ENCODE measurements around the gene PDE2A.
A peak's percentile ranks its signal among the peaks of the same experiment; 100 is the strongest.
"Not testable (repeated sequence)": the region's sequence is repeated elsewhere in the genome, so short reads cannot be mapped to it uniquely, and the experiment has no call there.

PDE2A gene

GRCh38 chr11:72573855-72574445, 100.3 kb downstream of the PDE2A start:
- no peak for DNase-seq (ENCODE audit: insufficient read length, low spot score)
- no peak for FAIRE-seq
- TF ChIP-seq CTCF (IDR thresholded peaks at IDR 0.05; ENCODE audit: insufficient read depth, missing control alignments), result no peak

- TF ChIP-seq CTCF (IDR thresholded peaks at IDR 0.05; ENCODE audit: insufficient read depth, missing control alignments), result peak; percentile 37
- DNase-seq (ENCODE audit: insufficient read length, low spot score) (peak; percentile 48), FAIRE-seq (no peak)
These were observed 101.0 kb downstream of the PDE2A start for GRCh38 chr11:72573072-72573854.

GRCh38 chr11:72572540-72572939, 101.7 kb downstream of the PDE2A start:
- not testable (repeated sequence) for FAIRE-seq

GRCh38 chr11:72570893-72571661, 103.1 kb downstream of the PDE2A start:
- TF ChIP-seq CTCF (IDR thresholded peaks at IDR 0.05; ENCODE audit: insufficient read depth, missing control alignments), result no peak
- FAIRE-seq (no peak), DNase-seq (ENCODE audit: insufficient read length, low spot score) (no peak)

More at GRCh38 chr11:72572540-72572939, 101.7 kb downstream of the PDE2A start:
- DNase-seq (ENCODE audit: insufficient read length, low spot score), result not testable (repeated sequence)

- FAIRE-seq (no peak), DNase-seq (ENCODE audit: insufficient read length, low spot score) (no peak)
- TF ChIP-seq CTCF (IDR thresholded peaks at IDR 0.05; ENCODE audit: insufficient read depth, missing control alignments), result no peak
These were observed 104.0 kb downstream of the PDE2A start for GRCh38 chr11:72569966-72570892.

- no peak for TF ChIP-seq CTCF (IDR thresholded peaks at IDR 0.05; ENCODE audit: insufficient read depth, missing control alignments)
- DNase-seq (ENCODE audit: insufficient read length, low spot score), result no peak
- FAIRE-seq, result no peak
These were observed 105.4 kb downstream of the PDE2A start for GRCh38 chr11:72568861-72569260.

GRCh38 chr11:72562431-72562830, 111.8 kb downstream of the PDE2A start:
- no peak for DNase-seq (ENCODE audit: insufficient read length, low spot score)
- no peak for FAIRE-seq
- no peak for TF ChIP-seq CTCF (IDR thresholded peaks at IDR 0.05; ENCODE audit: insufficient read depth, missing control alignments)

Data from D721Med (cell line).